Globus pallidus (tissue), 1 donor: Measurements from ENCODE around the gene PCDHGA7.
A peak's percentile ranks its signal among the peaks of the same experiment; 100 is the strongest.
"Not testable (repeated sequence)": the region's sequence is repeated elsewhere in the genome, so short reads cannot be mapped to it uniquely, and the experiment has no call there.

Source experiments
- DNase-seq: peaks from one replicate; pipeline ENCODE4 v3.0.0-alpha.2; 2015; ENCODE audit warnings: low spot score

Gene PCDHGA7

GRCh38 chr5:141398608-141399007, 16.1 kb downstream of the PCDHGA7 start:
- no peak for DNase-seq

DNA sequence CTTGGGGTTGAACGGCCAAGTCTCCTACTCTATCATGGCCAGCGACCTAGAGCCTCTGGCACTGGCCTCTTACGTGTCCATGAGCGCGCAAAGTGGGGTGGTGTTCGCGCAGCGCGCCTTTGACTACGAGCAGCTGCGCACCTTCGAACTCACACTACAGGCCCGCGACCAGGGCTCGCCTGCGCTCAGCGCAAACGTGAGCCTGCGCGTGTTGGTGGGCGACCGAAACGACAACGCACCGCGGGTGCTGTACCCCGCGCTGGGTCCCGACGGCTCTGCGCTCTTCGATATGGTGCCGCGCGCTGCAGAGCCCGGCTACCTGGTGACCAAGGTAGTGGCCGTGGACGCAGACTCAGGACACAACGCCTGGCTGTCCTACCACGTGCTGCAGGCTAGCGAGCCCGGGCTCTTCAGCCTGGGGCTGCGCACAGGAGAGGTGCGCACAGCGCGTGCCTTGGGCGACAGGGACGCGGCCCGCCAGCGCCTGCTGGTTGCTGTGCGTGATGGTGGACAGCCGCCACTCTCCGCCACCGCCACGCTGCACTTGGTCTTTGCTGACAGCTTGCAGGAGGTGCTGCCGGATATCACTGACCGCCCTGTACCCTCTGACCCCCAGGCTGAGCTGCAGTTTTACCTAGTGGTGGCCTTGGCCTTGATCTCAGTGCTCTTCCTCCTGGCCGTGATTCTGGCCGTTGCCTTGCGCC, 17.2 kb downstream of the PCDHGA7 start:
- DNase-seq: no peak

- peak; percentile 21 for DNase-seq
Measured at GRCh38 chr5:141402553-141403243, 20.2 kb downstream of the PCDHGA7 start, which contains the start of gene PCDHGA9. Gene PCDHGA9, plus strand, starts transcription at chr5:141402778. Its CDS starts 175 bp downstream, at chr5:141402953.

GRCh38 chr5:141403387-141403786, 20.8 kb downstream of the PCDHGA7 start:
- DNase-seq: no peak

DNA sequence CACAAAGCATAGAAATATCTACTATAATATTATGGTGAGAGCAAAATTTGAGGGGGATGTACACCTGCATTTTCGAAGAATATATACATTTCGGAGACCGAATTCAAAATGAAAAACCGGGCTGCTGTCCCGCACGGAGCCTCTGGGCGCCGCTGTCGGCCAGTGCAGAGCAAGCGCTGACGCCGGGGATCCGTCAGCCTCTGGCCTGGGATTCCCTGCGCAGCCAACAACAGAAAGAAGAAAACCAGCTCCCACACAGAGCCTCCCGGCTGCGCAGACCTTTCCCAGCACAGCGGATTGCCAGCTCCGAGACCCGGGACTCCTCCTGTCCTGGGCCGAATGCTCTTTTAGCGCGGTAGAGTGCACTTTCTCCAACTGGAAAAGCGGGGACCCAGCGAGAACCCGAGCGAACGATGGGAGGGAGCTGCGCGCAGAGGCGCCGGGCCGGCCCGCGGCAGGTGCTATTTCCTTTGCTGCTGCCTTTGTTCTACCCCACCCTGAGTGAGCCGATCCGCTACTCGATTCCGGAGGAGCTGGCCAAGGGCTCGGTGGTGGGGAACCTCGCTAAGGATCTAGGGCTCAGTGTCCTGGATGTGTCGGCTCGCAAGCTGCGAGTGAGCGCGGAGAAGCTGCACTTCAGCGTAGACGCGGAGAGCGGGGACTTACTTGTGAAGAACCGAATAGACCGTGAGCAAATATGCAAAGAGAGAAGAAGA, 25.4 kb downstream of the PCDHGA7 start, which contains the start of gene PCDHGB6:
PCDHGB6 (plus strand) TSS at position 232 of the 716 bp plus-strand sequence; CDS start at position 414, 182 bp downstream.
- not testable (repeated sequence) for DNase-seq

DNA sequence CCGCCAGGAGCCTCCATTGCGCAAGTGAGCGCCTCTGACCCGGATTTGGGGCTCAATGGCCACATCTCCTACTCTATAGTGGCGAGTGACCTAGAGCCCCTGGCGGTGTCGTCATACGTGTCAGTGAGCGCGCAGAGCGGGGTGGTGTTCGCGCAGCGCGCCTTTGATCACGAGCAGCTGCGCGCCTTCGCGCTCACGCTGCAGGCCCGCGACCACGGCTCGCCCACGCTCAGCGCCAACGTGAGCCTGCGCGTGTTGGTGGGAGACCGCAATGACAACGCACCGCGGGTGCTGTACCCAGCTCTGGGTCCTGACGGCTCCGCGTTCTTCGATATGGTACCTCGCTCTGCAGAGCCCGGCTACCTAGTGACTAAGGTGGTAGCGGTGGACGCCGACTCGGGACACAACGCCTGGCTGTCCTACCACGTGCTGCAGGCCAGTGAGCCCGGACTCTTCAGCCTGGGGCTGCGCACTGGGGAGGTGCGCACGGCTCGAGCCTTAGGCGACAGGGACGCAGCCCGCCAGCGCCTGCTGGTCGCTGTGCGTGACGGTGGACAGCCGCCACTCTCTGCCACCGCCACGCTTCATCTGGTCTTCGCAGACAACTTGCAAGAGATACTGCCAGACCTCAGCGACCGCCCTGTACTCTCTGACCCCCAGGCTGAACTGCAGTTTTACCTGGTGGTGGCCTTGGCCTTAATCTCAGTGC, 27.2 kb downstream of the PCDHGA7 start:
- DNase-seq: no peak

GRCh38 chr5:141411575-141411974, 29.0 kb downstream of the PCDHGA7 start:
- no peak for DNase-seq

- peak; percentile 17 for DNase-seq
Measured at GRCh38 chr5:141412854-141413539, 30.5 kb downstream of the PCDHGA7 start, which contains the start of gene PCDHGA10. Gene PCDHGA10, plus strand, starts transcription at chr5:141412987. Its CDS starts 189 bp downstream, at chr5:141413176.

DNA sequence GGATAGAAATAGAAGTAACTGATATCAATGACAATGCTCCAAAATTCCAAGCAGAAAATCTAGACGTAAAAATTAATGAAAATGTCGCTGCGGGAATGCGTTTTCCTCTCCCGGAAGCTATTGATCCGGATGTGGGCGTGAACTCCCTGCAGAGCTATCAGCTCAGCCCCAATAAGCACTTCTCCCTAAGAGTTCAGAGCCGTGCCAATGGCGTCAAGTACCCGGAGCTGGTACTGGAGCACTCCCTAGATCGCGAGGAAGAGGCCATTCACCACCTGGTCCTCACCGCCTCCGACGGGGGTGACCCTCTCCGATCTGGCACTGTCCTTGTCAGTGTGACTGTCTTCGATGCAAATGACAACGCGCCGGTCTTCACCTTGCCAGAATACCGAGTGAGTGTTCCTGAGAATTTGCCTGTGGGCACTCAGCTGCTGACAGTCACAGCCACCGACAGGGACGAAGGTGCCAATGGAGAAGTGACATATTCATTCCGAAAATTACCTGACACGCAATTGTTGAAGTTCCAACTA, 31.1 kb downstream of the PCDHGA7 start:
- no peak for DNase-seq

GRCh38 chr5:141414548-141415274, 32.2 kb downstream of the PCDHGA7 start:
- DNase-seq: not testable (repeated sequence)

DNA sequence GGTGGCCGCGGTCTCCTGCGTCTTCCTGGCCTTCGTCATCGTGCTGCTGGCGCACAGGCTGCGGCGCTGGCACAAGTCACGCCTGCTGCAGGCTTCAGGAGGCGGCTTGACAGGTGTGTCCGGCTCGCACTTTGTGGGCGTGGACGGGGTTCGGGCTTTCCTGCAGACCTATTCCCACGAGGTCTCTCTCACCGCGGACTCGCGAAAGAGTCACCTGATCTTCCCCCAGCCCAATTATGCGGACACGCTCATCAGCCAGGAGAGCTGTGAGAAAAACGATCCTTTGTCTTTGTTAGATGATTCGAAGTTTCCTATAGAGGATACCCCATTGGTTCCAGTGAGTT, 32.7 kb downstream of the PCDHGA7 start:
- DNase-seq: not testable (repeated sequence)

GRCh38 chr5:141417494-141418172, 35.1 kb downstream of the PCDHGA7 start, which contains the start of gene PCDHGB7:
Gene PCDHGB7, plus strand, starts transcription at chr5:141417677. Its CDS starts 183 bp downstream, at chr5:141417860.
- DNase-seq: peak; percentile 41

DNA sequence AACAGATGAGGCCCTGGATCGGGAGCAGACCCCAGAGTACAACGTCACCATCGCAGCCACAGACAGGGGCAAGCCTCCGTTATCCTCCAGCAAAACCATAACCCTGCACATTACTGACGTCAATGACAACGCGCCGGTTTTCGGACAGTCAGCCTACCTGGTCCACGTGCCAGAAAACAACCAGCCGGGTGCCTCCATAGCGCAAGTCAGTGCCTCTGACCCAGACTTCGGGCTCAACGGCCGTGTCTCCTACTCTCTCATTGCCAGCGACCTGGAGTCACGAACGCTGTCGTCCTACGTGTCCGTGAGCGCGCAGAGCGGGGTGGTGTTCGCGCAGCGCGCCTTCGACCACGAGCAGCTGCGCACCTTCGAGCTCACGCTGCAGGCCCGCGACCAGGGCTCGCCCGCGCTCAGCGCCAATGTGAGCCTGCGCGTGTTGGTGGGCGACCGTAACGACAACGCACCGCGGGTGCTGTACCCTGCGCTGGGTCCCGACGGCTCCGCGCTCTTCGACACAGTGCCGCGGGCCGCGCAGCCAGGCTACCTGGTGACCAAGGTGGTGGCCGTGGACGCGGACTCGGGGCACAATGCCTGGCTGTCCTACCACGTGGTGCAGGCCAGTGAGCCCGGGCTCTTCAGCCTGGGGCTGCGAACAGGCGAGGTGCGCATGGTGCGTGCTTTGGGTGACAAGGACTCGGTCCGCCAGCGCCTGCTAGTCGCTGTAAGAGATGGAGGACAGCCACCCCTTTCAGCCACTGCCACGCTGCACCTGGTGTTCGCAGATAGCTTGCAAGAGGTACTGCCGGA, 36.7 kb downstream of the PCDHGA7 start:
- no peak for DNase-seq

- DNase-seq: no peak
Measured at GRCh38 chr5:141420855-141421488, 38.4 kb downstream of the PCDHGA7 start, which contains the start of gene PCDHGA11. Gene PCDHGA11, plus strand, starts transcription at chr5:141421051. Its CDS starts 177 bp downstream, at chr5:141421228.

DNA sequence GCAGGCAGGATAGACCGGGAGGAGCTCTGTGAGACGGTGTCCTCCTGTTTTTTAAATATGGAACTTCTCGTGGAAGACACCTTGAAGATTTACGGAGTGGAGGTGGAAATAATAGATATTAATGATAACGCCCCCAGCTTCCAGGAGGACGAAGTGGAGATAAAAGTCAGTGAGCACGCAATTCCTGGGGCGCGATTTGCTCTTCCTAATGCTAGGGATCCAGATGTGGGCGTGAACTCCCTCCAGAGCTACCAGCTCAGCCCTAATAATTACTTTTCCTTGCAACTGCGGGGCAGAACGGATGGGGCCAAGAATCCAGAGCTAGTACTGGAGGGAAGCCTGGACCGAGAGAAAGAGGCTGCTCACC, 38.9 kb downstream of the PCDHGA7 start:
- DNase-seq: no peak

DNA sequence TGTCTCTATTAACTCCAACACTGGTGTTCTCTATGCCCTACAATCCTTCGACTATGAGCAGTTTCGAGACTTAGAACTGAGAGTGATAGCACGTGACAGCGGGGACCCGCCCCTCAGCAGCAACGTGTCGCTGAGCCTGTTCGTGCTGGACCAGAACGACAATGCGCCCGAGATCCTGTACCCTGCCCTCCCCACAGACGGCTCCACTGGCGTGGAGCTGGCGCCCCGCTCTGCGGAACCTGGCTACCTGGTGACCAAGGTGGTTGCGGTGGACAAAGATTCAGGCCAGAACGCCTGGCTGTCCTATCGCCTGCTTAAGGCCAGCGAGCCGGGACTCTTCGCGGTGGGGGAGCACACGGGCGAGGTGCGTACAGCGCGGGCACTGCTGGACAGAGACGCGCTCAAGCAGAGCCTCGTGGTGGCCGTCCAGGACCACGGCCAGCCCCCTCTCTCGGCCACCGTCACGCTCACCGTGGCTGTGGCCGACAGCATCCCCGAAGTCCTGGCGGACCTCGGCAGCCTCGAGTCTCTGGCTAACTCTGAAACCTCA, 40.3 kb downstream of the PCDHGA7 start:
- no peak for DNase-seq

DNA sequence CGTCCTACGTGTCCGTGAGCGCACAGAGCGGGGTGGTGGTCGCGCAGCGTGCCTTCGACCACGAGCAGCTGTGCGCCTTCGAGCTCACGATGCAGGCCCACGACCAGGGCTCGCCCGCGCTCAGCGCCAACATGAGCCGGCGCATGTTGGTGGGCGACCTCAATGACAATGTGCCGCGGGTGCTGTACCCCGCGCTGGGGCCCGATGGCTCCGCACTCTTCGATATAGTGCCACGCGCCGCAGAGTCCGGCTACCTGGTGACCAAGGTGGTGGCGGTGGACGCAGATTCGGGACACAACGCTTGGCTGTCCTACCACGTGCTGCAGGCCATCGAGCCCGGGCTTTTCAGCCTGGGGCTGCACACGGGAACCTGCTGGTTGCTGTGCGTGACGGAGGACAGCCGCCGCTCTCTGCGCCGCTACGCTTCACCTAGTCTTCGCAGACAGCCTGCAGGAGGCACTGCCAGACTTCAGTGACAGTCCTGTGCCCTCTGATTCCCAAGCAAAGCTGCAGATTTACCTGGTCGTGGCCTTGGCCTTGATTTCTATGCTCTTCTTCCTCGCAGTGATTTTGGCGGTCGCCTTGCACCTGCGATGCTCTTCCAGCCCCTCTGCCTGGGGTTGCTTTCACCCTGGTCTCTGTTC, 45.4 kb downstream of the PCDHGA7 start:
- DNase-seq: no peak
